ENCODE data around the gene NUBP2. TPM values are rescaled to one million over a fixed set of nuclear protein-coding genes. Genes with fewer than 3 reads are reported as not detected.

The NUBP2 gene
- total RNA-seq, 1 experiment from 2014 or later = 69.4 TPM

DNA sequence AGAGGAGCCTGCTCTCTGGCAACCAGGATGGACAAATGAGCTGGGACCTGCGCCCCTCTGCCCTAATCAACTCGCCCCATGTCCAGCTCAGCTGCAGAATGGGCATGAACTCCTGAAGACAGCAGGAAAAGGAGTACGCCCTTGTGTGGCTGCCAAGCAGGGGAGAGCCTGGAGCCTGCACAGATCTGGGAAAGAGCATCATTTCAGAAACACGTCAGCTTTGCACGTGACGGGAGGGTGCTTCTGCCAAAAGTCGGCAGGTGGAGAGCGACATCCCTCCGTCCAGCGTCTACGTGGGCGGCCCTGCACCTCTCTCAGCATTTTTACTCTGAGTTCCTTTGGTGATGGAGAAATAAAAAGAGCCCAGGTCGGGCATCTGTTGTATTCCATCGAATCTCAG, 29.9 kb upstream of the NUBP2 start:
- Histone ChIP-seq H3K27ac (ENCODE audit: insufficient read length, low read depth, low read length) (no peak overlapping the region), H3K14ac (ENCODE audit: insufficient read depth, low read length) (no peak overlapping the region), H4K8ac (replicated peaks; ENCODE audit: insufficient read length, low read depth, low read length) (no peak overlapping the region), H3K23me2 (ENCODE audit: insufficient read length, low read depth, low read length, poor library complexity, severe bottlenecking) (no peaks in the 10 kb centered on the region), H3K9me3 (ENCODE audit: control insufficient read depth, low read depth, low read length) (no peaks in the 10 kb centered on the region), H4K20me1 (ENCODE audit: control insufficient read depth, insufficient read depth, insufficient read length) (no peaks in the 10 kb centered on the region), H3K9ac (ENCODE audit: extremely low read depth, insufficient read length, low read length) (no peak overlapping the region), H3K27me3 (ENCODE audit: insufficient read depth, low read length) (no peaks in the 10 kb centered on the region), H3K23ac (ENCODE audit: insufficient read length, low read depth, low read length) (no peak overlapping the region), H3K56ac (ENCODE audit: insufficient read length, low read depth, low read length) (no peak overlapping the region), H2AK5ac (ENCODE audit: insufficient read length, low read length) (no peak overlapping the region), H2AFZ (ENCODE audit: low read length) (no peak overlapping the region), H2BK15ac (ENCODE audit: low read depth, low read length) (no peak overlapping the region), H4K91ac (ENCODE audit: insufficient read length, low read depth, low read length) (no peak overlapping the region), H3K79me1 (ENCODE audit: insufficient read depth, low read depth, low read length, poor library complexity, severe bottlenecking) (no peaks in the 10 kb centered on the region), H3K79me2 (ENCODE audit: insufficient read depth, low read length) (no peaks in the 10 kb centered on the region), H2BK5ac (ENCODE audit: insufficient read length, low read length) (no peak overlapping the region), H3K4ac (ENCODE audit: low read depth, low read length) (no peak overlapping the region), H3T11ph (ENCODE audit: low read length) (no peak overlapping the region), H2BK20ac (ENCODE audit: low read depth, low read length, poor library complexity, severe bottlenecking) (no peak overlapping the region), H3K4me1 (ENCODE audit: insufficient read depth, low read length) (no peaks in the 10 kb centered on the region), H2BK120ac (ENCODE audit: low read depth, low read length, poor library complexity, severe bottlenecking) (no peak overlapping the region), H2BK12ac (ENCODE audit: insufficient read length, low read depth, low read length) (no peak overlapping the region), H4K5ac (ENCODE audit: insufficient read length, low read depth, low read length) (no peak overlapping the region), H3K18ac (ENCODE audit: insufficient read length, low read depth, low read length) (no peak overlapping the region), H3K4me2 (ENCODE audit: insufficient read depth, insufficient read length, low read length) (no peak overlapping the region)
- Mint-ChIP-seq H3K9me3 (no peaks in the 10 kb centered on the region), H3K4me3 (no peak overlapping the region), H3K36me3 (ENCODE audit: insufficient read depth in 1 of 3, low read depth in 3 of 3) (peaks cover 0 to 38% (median 34%) of the 10 kb centered on the region in 3 experiments; a peak in 6 of 7 replicates), H3K4me1 (no peaks in the 10 kb centered on the region), H3K27ac (no peak overlapping the region), H3K27me3 (ENCODE audit: low read depth) (no peaks in the 10 kb centered on the region)
- TF ChIP-seq, protein P1, sequence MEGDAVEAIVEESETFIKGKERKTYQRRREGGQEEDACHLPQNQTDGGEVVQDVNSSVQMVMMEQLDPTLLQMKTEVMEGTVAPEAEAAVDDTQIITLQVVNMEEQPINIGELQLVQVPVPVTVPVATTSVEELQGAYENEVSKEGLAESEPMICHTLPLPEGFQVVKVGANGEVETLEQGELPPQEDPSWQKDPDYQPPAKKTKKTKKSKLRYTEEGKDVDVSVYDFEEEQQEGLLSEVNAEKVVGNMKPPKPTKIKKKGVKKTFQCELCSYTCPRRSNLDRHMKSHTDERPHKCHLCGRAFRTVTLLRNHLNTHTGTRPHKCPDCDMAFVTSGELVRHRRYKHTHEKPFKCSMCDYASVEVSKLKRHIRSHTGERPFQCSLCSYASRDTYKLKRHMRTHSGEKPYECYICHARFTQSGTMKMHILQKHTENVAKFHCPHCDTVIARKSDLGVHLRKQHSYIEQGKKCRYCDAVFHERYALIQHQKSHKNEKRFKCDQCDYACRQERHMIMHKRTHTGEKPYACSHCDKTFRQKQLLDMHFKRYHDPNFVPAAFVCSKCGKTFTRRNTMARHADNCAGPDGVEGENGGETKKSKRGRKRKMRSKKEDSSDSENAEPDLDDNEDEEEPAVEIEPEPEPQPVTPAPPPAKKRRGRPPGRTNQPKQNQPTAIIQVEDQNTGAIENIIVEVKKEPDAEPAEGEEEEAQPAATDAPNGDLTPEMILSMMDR (conservative IDR thresholded peaks at IDR 0.05) = no peak
- no peak for DNase-seq
- WGBS (ENCODE audit: extremely low coverage, insufficient read length, low lambda C conversion rate) = no CpG with 5 or more reads among the region's 14 CpGs

Measured in H9 (cell line).